Activated T-helper 2 cell treated with anti-CD3 and anti-CD28 coated beads, Interferon-gamma antibody, Interleukin-2, Interleukin-4, amounts not matched to agents 10 μg/mL and 5 μg/mL and 100 μg/mL, durations not matched to agents 14 hours and 24 hours and 36 hours (primary cell): Measurements from ENCODE around the gene CYSTM1. TPM values are rescaled to one million over a fixed set of nuclear protein-coding genes. Genes with fewer than 3 reads are reported as not detected.
A peak's percentile ranks its signal among the peaks of the same experiment; 100 is the strongest.

Experiments
- DNase-seq: peaks from one replicate; pipeline ENCODE4 v3.0.0; 2021; ENCODE audit warnings: low spot score
- H3K27ac Mint-ChIP-seq: one replicate; pipeline ENCODE4 v1.8.0; 2021; ENCODE audit warnings: mixed read lengths
- H3K27me3 Mint-ChIP-seq: one replicate; pipeline ENCODE4 v1.8.0; 2021; ENCODE audit warnings: low read depth, mixed read lengths
- H3K36me3 Mint-ChIP-seq: one replicate; pipeline ENCODE4 v1.8.0; 2021; ENCODE audit warnings: low read depth, mixed read lengths
- H3K4me1 Mint-ChIP-seq: one replicate; pipeline ENCODE4 v1.8.0; 2021; ENCODE audit warnings: low read depth, mixed read lengths
- H3K4me3 Mint-ChIP-seq: one replicate; pipeline ENCODE4 v1.8.0; 2021; ENCODE audit warnings: low read depth, mild to moderate bottlenecking, moderate library complexity, mixed read lengths
- H3K9me3 Mint-ChIP-seq: one replicate; pipeline ENCODE4 v1.8.0; 2021; ENCODE audit warnings: mixed read lengths
- intact Hi-C: fragments of 100-400 bp; cut with micrococcal nuclease; formaldehyde crosslinking; loops from one replicate; pipeline ENCODE4 v1.15.1; 2023
- total RNA-seq: library from RNA; stranded (reverse); gene quantifications from 2 replicates; pipeline ENCODE4 v1.2.3, GENCODE V29; 2022

Gene CYSTM1
- total RNA-seq, 1 donor from 2014 or later, result 11.3 TPM

DNA sequence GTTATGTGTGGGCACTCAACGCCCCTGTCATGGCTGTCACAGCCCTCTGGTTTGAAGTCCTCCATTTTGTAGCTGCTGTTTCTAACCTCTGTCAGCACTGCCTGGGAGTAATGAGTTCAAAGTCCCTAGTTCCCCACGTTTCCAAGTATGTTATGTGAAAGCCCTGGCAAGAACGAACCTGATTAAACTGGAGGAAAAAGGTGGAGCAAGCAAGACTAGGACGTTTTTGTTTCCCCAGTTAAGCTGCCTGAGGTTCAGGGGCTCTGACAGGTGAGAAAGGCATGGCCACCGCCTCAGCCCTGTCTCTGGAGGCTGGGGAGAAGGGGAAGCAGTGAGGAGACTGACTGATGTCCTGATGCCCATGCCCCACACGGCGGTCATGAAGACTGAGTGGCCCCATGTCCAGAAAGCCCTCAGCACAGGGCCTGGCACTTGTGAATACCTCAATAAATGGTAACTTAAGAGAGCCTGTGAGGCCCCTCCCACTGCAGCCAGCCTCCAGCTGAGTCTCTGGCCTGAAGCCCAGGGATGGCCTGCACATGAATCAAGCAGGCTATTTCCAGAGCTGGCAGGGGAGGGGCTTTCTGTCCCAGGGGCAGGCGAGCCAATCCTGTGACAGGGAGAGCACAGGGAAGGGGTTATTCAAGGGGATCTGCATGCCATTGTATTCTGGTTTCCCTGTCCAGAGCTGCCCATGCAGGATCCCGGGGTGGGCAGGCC, 66.2 kb downstream of the CYSTM1 start:
- Mint-ChIP-seq H3K27me3 (no peaks in the 10 kb centered on the region), H3K27ac (no peak overlapping the region), H3K9me3 (no peaks in the 10 kb centered on the region), H3K4me3 (no peak overlapping the region), H3K4me1 (peaks cover 9% of the 10 kb centered on the region), H3K36me3 (peaks cover 12% of the 10 kb centered on the region)
- no peak for DNase-seq
- intact Hi-C loops, result loop anchor here (1.0 kb wide), 2 partner anchors 110 to 116 kb away; no protein-coding TSS in a partner anchor

DNA sequence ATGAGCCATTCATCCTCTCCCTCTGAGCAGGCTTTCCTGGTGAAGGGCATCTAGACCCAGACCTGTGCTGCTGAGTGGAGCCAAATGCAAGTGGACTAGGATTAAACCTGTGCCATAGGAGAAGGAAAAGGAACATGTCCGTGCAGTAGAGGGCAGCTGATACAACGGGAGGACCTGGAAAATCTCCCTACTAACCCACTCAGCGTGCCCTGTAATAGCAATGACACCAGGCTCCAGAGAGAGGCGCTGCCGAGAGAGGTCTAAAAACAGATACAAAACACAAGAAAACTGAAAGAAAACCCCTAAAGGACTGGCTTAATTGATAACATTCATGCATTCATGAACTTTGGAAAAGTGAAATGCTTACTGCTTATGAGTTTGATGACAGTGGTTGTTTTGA, 67.1 kb downstream of the CYSTM1 start:
- intact Hi-C loops, result no loop called here
- H3K27ac Mint-ChIP-seq, result no peak overlapping the region
- H3K36me3 Mint-ChIP-seq, result peaks cover 12% of the 10 kb centered on the region
- no peaks in the 10 kb centered on the region for H3K9me3 Mint-ChIP-seq
- DNase-seq, result no peak
- H3K4me1 Mint-ChIP-seq, result peaks cover 12% of the 10 kb centered on the region
- no peaks in the 10 kb centered on the region for H3K27me3 Mint-ChIP-seq
- H3K4me3 Mint-ChIP-seq, result no peak overlapping the region

DNA sequence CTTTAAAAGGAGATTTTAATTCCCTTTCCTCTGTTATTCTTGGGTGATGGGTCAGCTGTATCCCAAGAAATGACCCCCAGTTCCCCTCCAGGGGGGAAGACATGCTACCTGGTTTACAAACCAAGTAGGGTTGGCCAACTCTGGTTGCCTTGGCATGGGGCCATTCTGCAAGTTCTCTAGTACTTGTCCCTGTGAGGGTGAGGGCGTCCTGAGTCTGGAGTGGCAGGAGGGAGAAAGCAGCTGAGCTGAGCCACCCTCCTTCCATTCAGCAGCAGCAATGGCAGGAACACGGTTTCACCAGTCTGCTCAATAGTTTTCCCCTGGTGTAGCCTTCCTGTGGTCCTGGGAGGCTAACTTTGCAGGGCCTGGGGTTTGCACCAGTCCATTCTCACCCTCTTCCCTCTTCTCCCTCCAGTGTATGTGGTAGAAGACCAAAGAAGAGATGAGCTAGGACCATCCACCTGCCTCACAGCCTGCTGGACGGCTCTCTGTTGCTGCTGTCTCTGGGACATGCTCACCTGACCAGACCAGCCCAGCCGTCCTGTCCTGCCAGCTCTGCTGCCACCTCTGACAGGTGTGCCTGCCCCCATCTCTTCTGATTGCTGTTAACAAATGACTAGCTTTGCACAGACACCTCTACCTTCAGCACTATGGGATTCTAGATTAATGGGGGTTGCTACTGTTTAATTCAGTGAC, 68.0 kb downstream of the CYSTM1 start:
- Mint-ChIP-seq H3K4me1 (peaks cover 12% of the 10 kb centered on the region), H3K36me3 (peaks cover 12% of the 10 kb centered on the region), H3K27ac (no peak overlapping the region), H3K27me3 (no peaks in the 10 kb centered on the region), H3K9me3 (no peaks in the 10 kb centered on the region), H3K4me3 (no peak overlapping the region)
- intact Hi-C loops, result no loop called here
- no peak for DNase-seq

DNA sequence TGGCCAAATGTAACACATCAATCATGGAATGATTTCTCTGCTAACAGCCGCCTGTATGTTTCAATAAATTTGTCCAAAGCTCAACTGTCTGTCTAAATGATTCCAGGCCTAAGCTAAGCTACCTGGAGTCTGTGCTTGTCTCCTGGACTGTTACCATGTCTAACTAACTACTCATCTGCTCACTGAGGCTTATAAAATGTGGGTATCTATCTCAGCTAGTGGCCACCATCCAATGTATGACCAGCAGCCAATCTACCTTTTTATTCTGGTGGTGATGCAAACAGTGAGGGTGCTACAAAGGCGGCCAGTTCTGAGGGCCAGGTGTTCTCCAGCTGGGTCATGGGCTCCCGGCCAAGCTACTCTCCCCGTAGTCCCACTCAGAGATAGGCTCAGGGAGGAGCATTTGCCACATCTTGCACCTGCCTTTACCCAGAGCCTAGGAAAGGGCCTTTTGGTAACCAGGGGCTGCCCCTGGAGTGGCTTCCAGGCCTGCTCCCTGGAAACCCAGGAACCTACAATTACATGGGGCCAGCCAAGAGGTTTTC, 68.8 kb downstream of the CYSTM1 start:
- Mint-ChIP-seq H3K9me3 (no peaks in the 10 kb centered on the region), H3K4me1 (peaks cover 12% of the 10 kb centered on the region), H3K4me3 (no peak overlapping the region), H3K27me3 (no peaks in the 10 kb centered on the region), H3K27ac (no peak overlapping the region), H3K36me3 (peaks cover 12% of the 10 kb centered on the region)
- intact Hi-C loops, result loop anchor here (1.0 kb wide), 2 partner anchors 108 to 114 kb away; no protein-coding TSS in a partner anchor
- DNase-seq, result no peak

- Mint-ChIP-seq H3K27ac (no peak overlapping the region), H3K4me1 (peaks cover 18% of the 10 kb centered on the region), H3K9me3 (no peaks in the 10 kb centered on the region), H3K27me3 (no peaks in the 10 kb centered on the region), H3K4me3 (no peak overlapping the region), H3K36me3 (peaks cover 12% of the 10 kb centered on the region)
- intact Hi-C loops, result loop anchor here (1.0 kb wide), 2 partner anchors 107 to 113 kb away; no protein-coding TSS in a partner anchor
- peak; percentile 66 for DNase-seq
Observed at GRCh38 chr5:140244525-140245025, 69.6 kb downstream of the CYSTM1 start.

DNA sequence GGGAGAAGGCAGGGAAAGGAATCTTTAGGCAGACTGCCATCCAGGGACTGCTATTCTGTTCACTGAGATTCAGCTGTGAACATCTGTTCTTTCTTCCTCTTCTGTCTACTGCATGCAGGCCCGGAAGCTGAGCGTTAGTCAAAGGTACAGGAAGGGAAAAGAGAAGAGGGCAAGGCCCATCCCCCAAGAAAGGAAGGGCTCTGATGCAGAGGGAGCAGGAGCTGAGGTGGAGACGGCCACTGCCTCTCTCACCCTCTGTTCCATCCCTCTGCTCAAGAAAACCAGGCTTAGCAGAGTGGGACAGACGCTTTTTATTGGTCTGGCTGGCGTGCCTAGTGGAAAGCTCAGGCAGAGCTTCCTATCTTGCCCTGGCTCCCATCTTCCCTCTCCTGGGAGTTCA, 70.4 kb downstream of the CYSTM1 start:
- Mint-ChIP-seq H3K36me3 (peaks cover 16% of the 10 kb centered on the region), H3K27me3 (no peaks in the 10 kb centered on the region), H3K27ac (no peak overlapping the region), H3K4me1 (peaks cover 23% of the 10 kb centered on the region), H3K4me3 (no peak overlapping the region), H3K9me3 (no peaks in the 10 kb centered on the region)
- DNase-seq, result no peak
- intact Hi-C loops, result no loop called here

GRCh38 chr5:140245926-140246325, 70.9 kb downstream of the CYSTM1 start:
- no peaks in the 10 kb centered on the region for H3K9me3 Mint-ChIP-seq
- H3K36me3 Mint-ChIP-seq, result peaks cover 17% of the 10 kb centered on the region
- no peak overlapping the region for H3K27ac Mint-ChIP-seq
- no peak overlapping the region for H3K4me3 Mint-ChIP-seq
- no peak for DNase-seq
- peaks cover 26% of the 10 kb centered on the region for H3K4me1 Mint-ChIP-seq
- intact Hi-C loops, result no loop called here
- no peaks in the 10 kb centered on the region for H3K27me3 Mint-ChIP-seq

DNA sequence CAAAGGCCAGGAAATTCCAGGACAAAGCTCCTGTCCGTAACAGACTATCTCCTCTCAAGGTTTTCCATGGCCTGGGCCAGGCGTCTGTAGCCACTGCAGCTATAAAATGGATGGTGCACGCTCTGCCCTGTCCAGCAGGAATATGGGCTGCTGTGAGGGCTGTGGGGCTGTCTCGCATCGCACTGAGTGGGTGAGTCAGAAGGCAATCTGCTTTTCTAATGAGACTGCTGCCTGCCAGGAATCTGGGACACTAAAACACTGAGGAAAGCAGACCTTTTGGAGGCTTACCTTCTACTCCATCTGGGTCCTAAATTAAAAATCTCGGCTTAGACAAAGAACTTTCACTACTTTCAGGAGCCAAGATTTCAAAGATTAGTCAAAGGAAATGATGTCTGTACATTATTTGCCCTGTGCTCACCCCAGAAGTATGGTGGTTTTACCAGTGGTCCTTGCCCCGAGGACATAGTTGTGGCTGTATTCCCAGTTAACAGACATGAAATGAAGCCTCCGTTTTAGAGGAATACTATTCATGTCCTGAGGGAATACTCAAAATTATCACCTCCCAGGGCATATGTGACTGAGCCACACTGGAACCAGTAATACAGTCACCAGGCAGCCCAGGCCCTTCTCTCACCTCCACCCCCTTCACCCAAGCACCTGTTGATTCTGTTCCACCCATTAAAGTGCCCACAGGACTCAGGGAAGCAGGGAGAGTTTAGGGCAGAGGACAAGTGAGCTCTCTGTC, 71.6 kb downstream of the CYSTM1 start:
- H3K9me3 Mint-ChIP-seq, result no peaks in the 10 kb centered on the region
- H3K4me3 Mint-ChIP-seq, result no peak overlapping the region
- peak overlapping the region; percentile 9 for H3K27ac Mint-ChIP-seq
- intact Hi-C loops, result no loop called here
- H3K27me3 Mint-ChIP-seq, result no peaks in the 10 kb centered on the region
- H3K4me1 Mint-ChIP-seq, result peaks cover 30% of the 10 kb centered on the region
- peaks cover 21% of the 10 kb centered on the region for H3K36me3 Mint-ChIP-seq
- no peak for DNase-seq

GRCh38 chr5:140248414-140248813, 73.4 kb downstream of the CYSTM1 start:
- H3K27ac Mint-ChIP-seq, result no peak overlapping the region
- no peaks in the 10 kb centered on the region for H3K9me3 Mint-ChIP-seq
- intact Hi-C loops, result no loop called here
- H3K4me1 Mint-ChIP-seq, result peaks cover 44% of the 10 kb centered on the region
- peaks cover 21% of the 10 kb centered on the region for H3K36me3 Mint-ChIP-seq
- H3K4me3 Mint-ChIP-seq, result no peak overlapping the region
- no peaks in the 10 kb centered on the region for H3K27me3 Mint-ChIP-seq
- no peak for DNase-seq

GRCh38 chr5:140249536-140249935, 74.5 kb downstream of the CYSTM1 start:
- H3K27ac Mint-ChIP-seq, result no peak overlapping the region
- DNase-seq, result no peak
- H3K27me3 Mint-ChIP-seq, result no peaks in the 10 kb centered on the region
- no peak overlapping the region for H3K4me3 Mint-ChIP-seq
- intact Hi-C loops, result no loop called here
- peaks cover 43% of the 10 kb centered on the region for H3K4me1 Mint-ChIP-seq
- H3K9me3 Mint-ChIP-seq, result no peaks in the 10 kb centered on the region
- H3K36me3 Mint-ChIP-seq, result peaks cover 17% of the 10 kb centered on the region

- Mint-ChIP-seq H3K4me1 (peaks cover 35% of the 10 kb centered on the region), H3K27me3 (no peaks in the 10 kb centered on the region), H3K36me3 (peaks cover 10% of the 10 kb centered on the region), H3K27ac (no peak overlapping the region), H3K9me3 (no peaks in the 10 kb centered on the region), H3K4me3 (no peak overlapping the region)
- no peak for DNase-seq
- intact Hi-C loops, result loop anchor here (2.0 to 10.0 kb wide), 5 partner anchors 28 to 462 kb away; partner anchors contain the start of genes CD14, PFDN1 and TMCO6
Observed at GRCh38 chr5:140250386-140250785, 75.4 kb downstream of the CYSTM1 start.

GRCh38 chr5:140251527-140251973, 76.6 kb downstream of the CYSTM1 start:
- peaks cover 8% of the 10 kb centered on the region for H3K36me3 Mint-ChIP-seq
- peak; percentile 59 for DNase-seq
- peak overlapping the region; percentile 80 for H3K27ac Mint-ChIP-seq
- no peak overlapping the region for H3K4me3 Mint-ChIP-seq
- intact Hi-C loops, result loop anchor here (1.0 to 10.0 kb wide), 7 partner anchors 14 to 461 kb away; partner anchors contain the start of genes CD14, PFDN1 and TMCO6
- peaks cover 34% of the 10 kb centered on the region for H3K4me1 Mint-ChIP-seq
- H3K27me3 Mint-ChIP-seq, result no peaks in the 10 kb centered on the region
- no peaks in the 10 kb centered on the region for H3K9me3 Mint-ChIP-seq
